ENCODE measurements around the gene VAT1L.

- TF ChIP-seq CTCF (IDR thresholded peaks at IDR 0.05; ENCODE audit: low read depth, low read length, poor library complexity, severe bottlenecking) (no peak), EZH2phosphoT487 (IDR thresholded peaks at IDR 0.05; ENCODE audit: borderline replicate concordance, low read length) (no peak)
These were observed 101.7 kb downstream of the VAT1L start for GRCh38 chr16:77890075-77890474.
